Fibroblast of lung (primary cell): ENCODE data around the gene TLN1. TPM values are rescaled to one million over a fixed set of nuclear protein-coding genes. Genes with fewer than 3 reads are reported as not detected.
A peak's percentile ranks its signal among the peaks of the same experiment; 100 is the strongest.

Source experiments
- DNase-seq, 2 donors: peaks; one replicate each; pipeline versions ENCODE4 v3.0.0 to v3.0.0-alpha.2; 2010; ENCODE audit warnings: low read depth in 2 of 2
- H2AFZ ChIP-seq: 2 replicates; pipeline ENCODE4 v1.5.1; 2012; ENCODE audit warnings: low read length, control low read depth, inconsistent platforms
- H3K27ac ChIP-seq: 2 replicates; pipeline ENCODE4 v1.5.1; 2011; ENCODE audit warnings: low read length, control low read depth; ENCODE audit not compliant: insufficient read depth
- H3K27me3 ChIP-seq: 2 replicates; pipeline ENCODE4 v1.5.1; 2011; ENCODE audit warnings: mild to moderate bottlenecking, low read length; ENCODE audit not compliant: control insufficient read depth, insufficient read depth
- H3K36me3 ChIP-seq: 2 replicates; pipeline ENCODE4 v1.5.1; 2011; ENCODE audit warnings: low read length; ENCODE audit not compliant: control insufficient read depth, insufficient read depth
- H3K4me1 ChIP-seq: 2 replicates; pipeline ENCODE4 v1.5.1; 2011; ENCODE audit warnings: low read length; ENCODE audit not compliant: control insufficient read depth, insufficient read depth; ENCODE audit errors: extremely low read depth
- H3K4me2 ChIP-seq: 2 replicates; pipeline ENCODE4 v1.5.1; 2011; ENCODE audit warnings: low read length, control low read depth; ENCODE audit not compliant: insufficient read depth; ENCODE audit errors: extremely low read depth
- H3K4me3 ChIP-seq, 4 experiments: fragments of 200-600 bp in 1 of 4; sonication (generic) in 1 of 4; replicated peaks in 1 of 4; 2 replicates each; pipeline ENCODE4 v1.5.1; 2011 to 2016; ENCODE audit warnings: low read length in 4 of 4, low read depth in 3 of 4, mild to moderate bottlenecking in 3 of 4, control low read depth in 2 of 4, inconsistent platforms in 1 of 4, mixed read lengths in 1 of 4; ENCODE audit not compliant: insufficient read depth in 1 of 4; ENCODE audit errors: control extremely low read depth in 1 of 4
- H3K79me2 ChIP-seq: 2 replicates; pipeline ENCODE4 v1.5.1; 2012; ENCODE audit warnings: mild to moderate bottlenecking, low read length, inconsistent platforms; ENCODE audit not compliant: control insufficient read depth, insufficient read depth
- H3K9ac ChIP-seq: 2 replicates; pipeline ENCODE4 v1.5.1; 2011; ENCODE audit warnings: mild to moderate bottlenecking, low read length, control low read depth; ENCODE audit not compliant: insufficient read depth
- H3K9me3 ChIP-seq: 2 replicates; pipeline ENCODE4 v1.5.1; 2012; ENCODE audit warnings: low read depth, low read length; ENCODE audit not compliant: control insufficient read depth, insufficient read depth
- H4K20me1 ChIP-seq: 2 replicates; pipeline ENCODE4 v1.5.1; 2011; ENCODE audit warnings: low read length; ENCODE audit not compliant: control insufficient read depth, insufficient read depth; ENCODE audit errors: extremely low read depth
- EZH2 ChIP-seq: IDR thresholded peaks from 2 replicates; pipeline ENCODE4 v1.5.1; 2012; ENCODE audit warnings: low read length, control low read depth, mild to moderate bottlenecking; ENCODE audit errors: missing control alignments
- polyA plus RNA-seq, 2 donors: library from polyadenylated mRNA; depleted of rRNA in 1 of 2; stranded (reverse) in 1 of 2; unstranded in 1 of 2; fragments of >200 nt; gene quantifications; 2 replicates each; pipeline ENCODE4 v1.2.1, GENCODE V29; 2011 to 2012; ENCODE audit warnings: missing spikeins in 1 of 2
- total RNA-seq: library from RNA; depleted of rRNA; stranded (reverse); fragments of >200 nt; gene quantifications from 2 replicates; pipeline ENCODE4 v1.2.1, GENCODE V29; 2014
- TF ChIP-seq, protein P1 (sequence below), 2 donors: IDR thresholded peaks in 1 of 2; conservative IDR thresholded peaks in 1 of 2; 1 replicate in 1 of 2; 2 replicates in 1 of 2; pipeline ENCODE4 v1.5.1; 2011 to 2012; ENCODE audit warnings: low read length in 2 of 2, control low read depth in 1 of 2, inconsistent platforms in 1 of 2, low read depth in 1 of 2, mild to moderate bottlenecking in 1 of 2

TLN1 gene
- total and polyA plus RNA-seq, 2 donors (not counting 1 experiment from before 2014, with no cell fraction given): 214 to 405 TPM

DNA sequence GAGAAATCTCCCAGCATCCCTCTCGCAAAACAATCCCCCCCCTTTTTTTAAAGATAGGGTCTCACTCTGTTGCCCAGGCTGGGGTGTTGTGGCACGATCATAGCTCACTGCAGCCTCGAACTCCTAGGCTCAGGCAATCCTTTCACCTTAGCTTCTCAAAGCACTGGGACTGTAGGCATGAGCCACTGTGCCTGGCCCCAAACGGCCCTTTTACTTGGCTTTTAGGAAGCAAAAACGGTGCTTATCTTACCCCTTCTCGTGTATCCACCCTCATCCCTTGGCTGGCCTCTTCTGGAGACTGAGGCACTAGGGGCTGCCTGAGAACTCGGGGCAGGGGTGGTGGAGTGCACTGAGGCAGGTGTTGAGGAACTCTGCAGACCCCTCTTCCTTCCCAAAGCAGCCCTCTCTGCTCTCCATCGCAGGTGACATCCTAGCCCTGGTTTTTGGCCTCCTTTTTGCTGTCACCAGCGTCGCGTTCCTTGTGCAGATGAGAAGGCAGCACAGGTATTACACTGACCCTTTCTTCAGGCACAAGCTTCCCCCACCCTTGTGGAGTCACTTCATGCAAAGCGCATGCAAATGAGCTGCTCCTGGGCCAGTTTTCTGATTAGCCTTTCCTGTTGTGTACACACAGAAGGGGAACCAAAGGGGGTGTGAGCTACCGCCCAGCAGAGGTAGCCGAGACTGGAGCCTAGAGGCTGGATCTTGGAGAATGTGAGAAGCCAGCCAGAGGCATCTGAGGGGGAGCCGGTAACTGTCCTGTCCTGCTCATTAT, 51.5 kb downstream of the TLN1 start:
- TF ChIP-seq EZH2: no peak
- TF ChIP-seq, protein P1, sequence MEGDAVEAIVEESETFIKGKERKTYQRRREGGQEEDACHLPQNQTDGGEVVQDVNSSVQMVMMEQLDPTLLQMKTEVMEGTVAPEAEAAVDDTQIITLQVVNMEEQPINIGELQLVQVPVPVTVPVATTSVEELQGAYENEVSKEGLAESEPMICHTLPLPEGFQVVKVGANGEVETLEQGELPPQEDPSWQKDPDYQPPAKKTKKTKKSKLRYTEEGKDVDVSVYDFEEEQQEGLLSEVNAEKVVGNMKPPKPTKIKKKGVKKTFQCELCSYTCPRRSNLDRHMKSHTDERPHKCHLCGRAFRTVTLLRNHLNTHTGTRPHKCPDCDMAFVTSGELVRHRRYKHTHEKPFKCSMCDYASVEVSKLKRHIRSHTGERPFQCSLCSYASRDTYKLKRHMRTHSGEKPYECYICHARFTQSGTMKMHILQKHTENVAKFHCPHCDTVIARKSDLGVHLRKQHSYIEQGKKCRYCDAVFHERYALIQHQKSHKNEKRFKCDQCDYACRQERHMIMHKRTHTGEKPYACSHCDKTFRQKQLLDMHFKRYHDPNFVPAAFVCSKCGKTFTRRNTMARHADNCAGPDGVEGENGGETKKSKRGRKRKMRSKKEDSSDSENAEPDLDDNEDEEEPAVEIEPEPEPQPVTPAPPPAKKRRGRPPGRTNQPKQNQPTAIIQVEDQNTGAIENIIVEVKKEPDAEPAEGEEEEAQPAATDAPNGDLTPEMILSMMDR (conservative IDR thresholded peaks at IDR 0.05 in 1 of 2, IDR thresholded peaks at IDR 0.05 in 1 of 2; ENCODE audit: low read depth in 1 of 2, low read length in 2 of 2): no peak
- DNase-seq: peak; percentile 56 to 79
- Histone ChIP-seq H3K36me3 (peaks cover 22% of the 10 kb centered on the region), H3K4me3 (no peak overlapping the region), H3K9ac (no peak overlapping the region), H4K20me1 (no peaks in the 10 kb centered on the region), H3K79me2 (peaks cover 12% of the 10 kb centered on the region), H3K4me2 (no peak overlapping the region), H3K27ac (no peak overlapping the region), H2AFZ (no peak overlapping the region), H3K4me1 (peaks cover 34% of the 10 kb centered on the region), H3K9me3 (no peaks in the 10 kb centered on the region), H3K27me3 (no peaks in the 10 kb centered on the region)

- Histone ChIP-seq H3K9me3 (no peaks in the 10 kb centered on the region), H3K9ac (no peak overlapping the region), H3K27ac (no peak overlapping the region), H3K4me2 (no peak overlapping the region), H3K27me3 (no peaks in the 10 kb centered on the region), H2AFZ (no peak overlapping the region), H3K36me3 (peaks cover 17% of the 10 kb centered on the region), H3K4me3 (no peak overlapping the region), H4K20me1 (no peaks in the 10 kb centered on the region), H3K79me2 (peaks cover 5% of the 10 kb centered on the region), H3K4me1 (peaks cover 31% of the 10 kb centered on the region)
- TF ChIP-seq EZH2: no peak
- TF ChIP-seq, protein P1 (conservative IDR thresholded peaks at IDR 0.05 in 1 of 2, IDR thresholded peaks at IDR 0.05 in 1 of 2; ENCODE audit: low read depth in 1 of 2, low read length in 2 of 2): no peak
- peak in 1 of 2 donors; percentile 47 for DNase-seq
Observed at GRCh38 chr9:35679766-35680330, 52.1 kb downstream of the TLN1 start.

DNA sequence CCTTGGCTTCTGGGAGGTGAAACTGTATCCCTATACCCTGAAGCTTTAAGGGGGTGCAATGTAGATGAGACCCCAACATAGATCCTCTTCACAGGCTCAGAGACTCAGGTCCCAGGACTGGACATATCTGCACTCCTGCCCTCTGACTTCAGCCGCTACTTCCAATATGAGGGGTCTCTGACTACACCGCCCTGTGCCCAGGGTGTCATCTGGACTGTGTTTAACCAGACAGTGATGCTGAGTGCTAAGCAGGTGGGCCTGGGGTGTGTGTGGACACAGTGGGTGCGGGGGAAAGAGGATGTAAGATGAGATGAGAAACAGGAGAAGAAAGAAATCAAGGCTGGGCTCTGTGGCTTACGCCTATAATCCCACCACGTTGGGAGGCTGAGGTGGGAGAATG, 52.9 kb downstream of the TLN1 start:
- peaks cover 12% of the 10 kb centered on the region for H3K36me3 ChIP-seq
- H3K4me3 ChIP-seq: no peak overlapping the region
- no peak overlapping the region for H2AFZ ChIP-seq
- no peaks in the 10 kb centered on the region for H3K79me2 ChIP-seq
- no peaks in the 10 kb centered on the region for H4K20me1 ChIP-seq
- DNase-seq: no peak
- no peaks in the 10 kb centered on the region for H3K9me3 ChIP-seq
- peaks cover 27% of the 10 kb centered on the region for H3K4me1 ChIP-seq
- no peak overlapping the region for H3K9ac ChIP-seq
- H3K27ac ChIP-seq: no peak overlapping the region
- TF ChIP-seq, protein P1 (conservative IDR thresholded peaks at IDR 0.05 in 1 of 2, IDR thresholded peaks at IDR 0.05 in 1 of 2; ENCODE audit: low read depth in 1 of 2, low read length in 2 of 2): no peak
- no peak for TF ChIP-seq EZH2
- no peak overlapping the region for H3K4me2 ChIP-seq
- no peaks in the 10 kb centered on the region for H3K27me3 ChIP-seq
